ENCODE measurements around the gene PPFIA2. TPM values are rescaled to one million over a fixed set of nuclear protein-coding genes. Genes with fewer than 3 reads are reported as not detected.

The PPFIA2 gene
- total and polyA plus RNA-seq, 10 of the 15 experiments (the other 5 are each of a cell fraction or from before 2014, with no cell fraction given): 0.06 to 0.39 (median 0.18) TPM; not detected in 6

DNA sequence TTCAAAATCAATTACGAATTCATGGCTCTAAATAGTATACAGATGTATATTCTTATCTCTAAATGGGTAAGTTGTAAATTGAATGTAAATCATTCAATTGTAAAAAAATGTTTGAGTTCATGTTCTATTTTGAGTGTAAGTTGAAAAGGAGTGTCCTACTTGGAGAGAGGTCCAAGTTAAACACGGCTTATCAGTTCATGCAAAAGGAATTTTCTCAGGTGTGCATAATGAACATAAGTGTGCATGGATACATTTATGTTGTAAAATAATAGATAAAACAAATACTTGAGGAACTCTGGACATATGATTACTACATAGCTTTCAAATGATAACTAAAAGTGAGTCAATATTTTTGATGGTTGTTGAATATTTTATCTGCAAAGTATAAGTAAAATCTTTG lies 79.5 kb downstream of the PPFIA2 start (continued):
- TF ChIP-seq SMAD1 (IDR thresholded peaks at IDR 0.05; ENCODE audit: low read depth, partially characterized antibody) (no peak), ZNF217 (IDR thresholded peaks at IDR 0.05) (no peak), PAX5 (IDR thresholded peaks at IDR 0.05; ENCODE audit: borderline replicate concordance, low read depth, low read length) (no peak), ZNF622 (IDR thresholded peaks at IDR 0.05) (no peak), TCF3 (IDR thresholded peaks at IDR 0.05; ENCODE audit: borderline replicate concordance, insufficient read depth, low read depth, low read length) (no peak), JUND (IDR thresholded peaks at IDR 0.05; ENCODE audit: low read depth, low read length) (no peak), RFX5 (IDR thresholded peaks at IDR 0.05; ENCODE audit: low read depth, low read length) (no peak)
- TF ChIP-seq, protein P1, sequence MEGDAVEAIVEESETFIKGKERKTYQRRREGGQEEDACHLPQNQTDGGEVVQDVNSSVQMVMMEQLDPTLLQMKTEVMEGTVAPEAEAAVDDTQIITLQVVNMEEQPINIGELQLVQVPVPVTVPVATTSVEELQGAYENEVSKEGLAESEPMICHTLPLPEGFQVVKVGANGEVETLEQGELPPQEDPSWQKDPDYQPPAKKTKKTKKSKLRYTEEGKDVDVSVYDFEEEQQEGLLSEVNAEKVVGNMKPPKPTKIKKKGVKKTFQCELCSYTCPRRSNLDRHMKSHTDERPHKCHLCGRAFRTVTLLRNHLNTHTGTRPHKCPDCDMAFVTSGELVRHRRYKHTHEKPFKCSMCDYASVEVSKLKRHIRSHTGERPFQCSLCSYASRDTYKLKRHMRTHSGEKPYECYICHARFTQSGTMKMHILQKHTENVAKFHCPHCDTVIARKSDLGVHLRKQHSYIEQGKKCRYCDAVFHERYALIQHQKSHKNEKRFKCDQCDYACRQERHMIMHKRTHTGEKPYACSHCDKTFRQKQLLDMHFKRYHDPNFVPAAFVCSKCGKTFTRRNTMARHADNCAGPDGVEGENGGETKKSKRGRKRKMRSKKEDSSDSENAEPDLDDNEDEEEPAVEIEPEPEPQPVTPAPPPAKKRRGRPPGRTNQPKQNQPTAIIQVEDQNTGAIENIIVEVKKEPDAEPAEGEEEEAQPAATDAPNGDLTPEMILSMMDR (IDR thresholded peaks at IDR 0.05 in 2 of 3, conservative IDR thresholded peaks at IDR 0.05 in 1 of 3; ENCODE audit: control insufficient read depth in 2 of 3, extremely low read depth in 1 of 3, insufficient read depth in 1 of 3, low read depth in 3 of 3, low read length in 3 of 3): no peak
- TF ChIP-seq, protein P2, sequence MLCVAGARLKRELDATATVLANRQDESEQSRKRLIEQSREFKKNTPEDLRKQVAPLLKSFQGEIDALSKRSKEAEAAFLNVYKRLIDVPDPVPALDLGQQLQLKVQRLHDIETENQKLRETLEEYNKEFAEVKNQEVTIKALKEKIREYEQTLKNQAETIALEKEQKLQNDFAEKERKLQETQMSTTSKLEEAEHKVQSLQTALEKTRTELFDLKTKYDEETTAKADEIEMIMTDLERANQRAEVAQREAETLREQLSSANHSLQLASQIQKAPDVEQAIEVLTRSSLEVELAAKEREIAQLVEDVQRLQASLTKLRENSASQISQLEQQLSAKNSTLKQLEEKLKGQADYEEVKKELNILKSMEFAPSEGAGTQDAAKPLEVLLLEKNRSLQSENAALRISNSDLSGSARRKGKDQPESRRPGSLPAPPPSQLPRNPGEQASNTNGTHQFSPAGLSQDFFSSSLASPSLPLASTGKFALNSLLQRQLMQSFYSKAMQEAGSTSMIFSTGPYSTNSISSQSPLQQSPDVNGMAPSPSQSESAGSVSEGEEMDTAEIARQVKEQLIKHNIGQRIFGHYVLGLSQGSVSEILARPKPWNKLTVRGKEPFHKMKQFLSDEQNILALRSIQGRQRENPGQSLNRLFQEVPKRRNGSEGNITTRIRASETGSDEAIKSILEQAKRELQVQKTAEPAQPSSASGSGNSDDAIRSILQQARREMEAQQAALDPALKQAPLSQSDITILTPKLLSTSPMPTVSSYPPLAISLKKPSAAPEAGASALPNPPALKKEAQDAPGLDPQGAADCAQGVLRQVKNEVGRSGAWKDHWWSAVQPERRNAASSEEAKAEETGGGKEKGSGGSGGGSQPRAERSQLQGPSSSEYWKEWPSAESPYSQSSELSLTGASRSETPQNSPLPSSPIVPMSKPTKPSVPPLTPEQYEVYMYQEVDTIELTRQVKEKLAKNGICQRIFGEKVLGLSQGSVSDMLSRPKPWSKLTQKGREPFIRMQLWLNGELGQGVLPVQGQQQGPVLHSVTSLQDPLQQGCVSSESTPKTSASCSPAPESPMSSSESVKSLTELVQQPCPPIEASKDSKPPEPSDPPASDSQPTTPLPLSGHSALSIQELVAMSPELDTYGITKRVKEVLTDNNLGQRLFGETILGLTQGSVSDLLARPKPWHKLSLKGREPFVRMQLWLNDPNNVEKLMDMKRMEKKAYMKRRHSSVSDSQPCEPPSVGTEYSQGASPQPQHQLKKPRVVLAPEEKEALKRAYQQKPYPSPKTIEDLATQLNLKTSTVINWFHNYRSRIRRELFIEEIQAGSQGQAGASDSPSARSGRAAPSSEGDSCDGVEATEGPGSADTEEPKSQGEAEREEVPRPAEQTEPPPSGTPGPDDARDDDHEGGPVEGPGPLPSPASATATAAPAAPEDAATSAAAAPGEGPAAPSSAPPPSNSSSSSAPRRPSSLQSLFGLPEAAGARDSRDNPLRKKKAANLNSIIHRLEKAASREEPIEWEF (IDR thresholded peaks at IDR 0.05; ENCODE audit: insufficient replicate concordance, low read depth, low read length): no peak
- TF ChIP-seq, protein P3, sequence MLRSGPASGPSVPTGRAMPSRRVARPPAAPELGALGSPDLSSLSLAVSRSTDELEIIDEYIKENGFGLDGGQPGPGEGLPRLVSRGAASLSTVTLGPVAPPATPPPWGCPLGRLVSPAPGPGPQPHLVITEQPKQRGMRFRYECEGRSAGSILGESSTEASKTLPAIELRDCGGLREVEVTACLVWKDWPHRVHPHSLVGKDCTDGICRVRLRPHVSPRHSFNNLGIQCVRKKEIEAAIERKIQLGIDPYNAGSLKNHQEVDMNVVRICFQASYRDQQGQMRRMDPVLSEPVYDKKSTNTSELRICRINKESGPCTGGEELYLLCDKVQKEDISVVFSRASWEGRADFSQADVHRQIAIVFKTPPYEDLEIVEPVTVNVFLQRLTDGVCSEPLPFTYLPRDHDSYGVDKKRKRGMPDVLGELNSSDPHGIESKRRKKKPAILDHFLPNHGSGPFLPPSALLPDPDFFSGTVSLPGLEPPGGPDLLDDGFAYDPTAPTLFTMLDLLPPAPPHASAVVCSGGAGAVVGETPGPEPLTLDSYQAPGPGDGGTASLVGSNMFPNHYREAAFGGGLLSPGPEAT (IDR thresholded peaks at IDR 0.05; ENCODE audit: low read depth): no peak

All from GM12878 (cell line).